BJ (cell line): Measurements from ENCODE around the gene TTC28. TPM values are rescaled to one million over a fixed set of nuclear protein-coding genes. Genes with fewer than 3 reads are reported as not detected.

Source experiments
- CTCF ChIA-PET: fragments of 350-600 bp; formaldehyde crosslinking; extraction: SDS; loops from one replicate; lab custom pipeline; 2021; ENCODE audit warnings: antibody characterized with exemption, inconsistent platforms; lab: Yijun Ruan, JAX
- POLR2A ChIA-PET: fragments of 300-600 bp; sonication (Branson Sonifier 250); formaldehyde crosslinking; extraction: SDS; loops from one replicate; lab custom pipeline; 2021; ENCODE audit warnings: antibody characterized with exemption; lab: Charles Lee
- DNase-seq: peaks from one replicate; pipeline ENCODE4 v3.0.0-alpha.2; 2011; ENCODE audit warnings: low read depth
- H3K27me3 ChIP-seq: 2 replicates; pipeline ENCODE4 v1.6.0; 2011; ENCODE audit warnings: low read length; ENCODE audit not compliant: control insufficient read depth, insufficient read depth
- H3K36me3 ChIP-seq: 2 replicates; pipeline ENCODE4 v1.5.1; 2011; ENCODE audit warnings: low read length; ENCODE audit not compliant: control insufficient read depth, insufficient read depth
- H3K4me3 ChIP-seq: 2 replicates; pipeline ENCODE4 v1.5.1; 2011; ENCODE audit warnings: low read depth, mild to moderate bottlenecking, control low read depth, low read length
- CTCF ChIP-seq: IDR thresholded peaks from 2 replicates; pipeline ENCODE4 v1.5.1; 2011; ENCODE audit warnings: low read depth, mild to moderate bottlenecking, control low read depth, inconsistent platforms, low read length, moderate library complexity; ENCODE audit not compliant: insufficient read depth
- polyA plus RNA-seq: library from polyadenylated mRNA; depleted of rRNA; stranded (reverse); fragments of >200 nt; gene quantifications from 2 replicates; pipeline ENCODE4 v1.2.3, GENCODE V29; 2011

The TTC28 gene
- polyA plus RNA-seq, 1 experiment: 8.7 TPM

DNA sequence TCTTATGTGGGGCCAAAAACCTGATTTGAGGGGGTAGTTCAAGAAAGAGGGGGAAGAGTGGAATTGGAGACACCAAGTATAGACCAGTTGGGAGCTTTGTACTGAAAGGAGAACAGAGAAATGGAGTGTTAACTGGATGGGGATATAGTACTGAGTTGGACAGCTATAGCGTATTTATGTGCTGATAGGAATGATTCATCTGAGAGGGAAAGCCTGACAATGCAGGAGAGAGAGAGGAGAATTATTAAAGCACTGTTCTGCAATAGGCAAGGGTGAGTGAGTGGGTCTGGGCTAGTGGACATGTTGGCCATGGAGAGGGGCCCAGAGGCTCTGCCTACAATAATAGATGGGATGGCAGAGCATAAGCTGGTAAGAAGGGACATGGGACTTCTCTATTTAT lies 707.7 kb downstream of the TTC28 start:
- TF ChIP-seq CTCF: no peak
- ChIA-PET POLR2A (no interaction called here), CTCF (interaction anchor here (1.4 to 1.5 kb wide), 2 partner anchors 85 to 93 kb away, joined by 4 read pairs; no protein-coding TSS in a partner anchor)
- Histone ChIP-seq H3K27me3 (no peaks in the 10 kb centered on the region), H3K4me3 (no peak overlapping the region), H3K36me3 (no peaks in the 10 kb centered on the region)
- DNase-seq: no peak

- CTCF ChIA-PET: no interaction called here
Measured at GRCh38 chr22:27970596-27971220, 708.9 kb downstream of the TTC28 start.

GRCh38 chr22:27966168-27967064 lies 713.2 kb downstream of the TTC28 start:
- ChIA-PET CTCF (no interaction called here), POLR2A (no interaction called here)
- TF ChIP-seq CTCF: no peak
- no peak for DNase-seq
- Histone ChIP-seq H3K27me3 (no peaks in the 10 kb centered on the region), H3K36me3 (no peaks in the 10 kb centered on the region), H3K4me3 (no peak overlapping the region)

More at GRCh38 chr22:27970596-27971220, 708.9 kb downstream of the TTC28 start:
- POLR2A ChIA-PET: no interaction called here
- Histone ChIP-seq H3K36me3 (no peaks in the 10 kb centered on the region), H3K27me3 (no peaks in the 10 kb centered on the region), H3K4me3 (no peak overlapping the region)
- no peak for DNase-seq
- TF ChIP-seq CTCF: no peak

GRCh38 chr22:27962268-27963044 lies 717.2 kb downstream of the TTC28 start:
- no peak for TF ChIP-seq CTCF

GRCh38 chr22:27961680-27962079 lies 718.0 kb downstream of the TTC28 start:
- Histone ChIP-seq H3K27me3 (no peaks in the 10 kb centered on the region), H3K4me3 (no peak overlapping the region), H3K36me3 (no peaks in the 10 kb centered on the region)
- CTCF ChIA-PET: interaction anchor here (1.1 kb wide), 1 partner anchor 80 kb away, joined by 3 read pairs; no protein-coding TSS in a partner anchor
- no peak for TF ChIP-seq CTCF
- POLR2A ChIA-PET: no interaction called here
- DNase-seq: no peak

More at GRCh38 chr22:27962268-27963044, 717.2 kb downstream of the TTC28 start:
- POLR2A ChIA-PET: no interaction called here
- Histone ChIP-seq H3K27me3 (no peaks in the 10 kb centered on the region), H3K36me3 (no peaks in the 10 kb centered on the region), H3K4me3 (no peak overlapping the region)
- CTCF ChIA-PET: interaction anchor here (0.8 to 1.1 kb wide), 2 partner anchors 10 to 81 kb away, joined by 3 read pairs; no protein-coding TSS in a partner anchor
- DNase-seq: no peak
